HG02884 (cell line): Measurements from ENCODE around the gene NPDC1.

Experiments used
- ATAC-seq: cut with Tn5 transposase; IDR thresholded peaks from one replicate; pipeline ENCODE4 v1.9.1; 2021; ENCODE audit warnings: mild to moderate bottlenecking, moderate library complexity; ENCODE audit not compliant: unreplicated experiment

NPDC1 gene

DNA sequence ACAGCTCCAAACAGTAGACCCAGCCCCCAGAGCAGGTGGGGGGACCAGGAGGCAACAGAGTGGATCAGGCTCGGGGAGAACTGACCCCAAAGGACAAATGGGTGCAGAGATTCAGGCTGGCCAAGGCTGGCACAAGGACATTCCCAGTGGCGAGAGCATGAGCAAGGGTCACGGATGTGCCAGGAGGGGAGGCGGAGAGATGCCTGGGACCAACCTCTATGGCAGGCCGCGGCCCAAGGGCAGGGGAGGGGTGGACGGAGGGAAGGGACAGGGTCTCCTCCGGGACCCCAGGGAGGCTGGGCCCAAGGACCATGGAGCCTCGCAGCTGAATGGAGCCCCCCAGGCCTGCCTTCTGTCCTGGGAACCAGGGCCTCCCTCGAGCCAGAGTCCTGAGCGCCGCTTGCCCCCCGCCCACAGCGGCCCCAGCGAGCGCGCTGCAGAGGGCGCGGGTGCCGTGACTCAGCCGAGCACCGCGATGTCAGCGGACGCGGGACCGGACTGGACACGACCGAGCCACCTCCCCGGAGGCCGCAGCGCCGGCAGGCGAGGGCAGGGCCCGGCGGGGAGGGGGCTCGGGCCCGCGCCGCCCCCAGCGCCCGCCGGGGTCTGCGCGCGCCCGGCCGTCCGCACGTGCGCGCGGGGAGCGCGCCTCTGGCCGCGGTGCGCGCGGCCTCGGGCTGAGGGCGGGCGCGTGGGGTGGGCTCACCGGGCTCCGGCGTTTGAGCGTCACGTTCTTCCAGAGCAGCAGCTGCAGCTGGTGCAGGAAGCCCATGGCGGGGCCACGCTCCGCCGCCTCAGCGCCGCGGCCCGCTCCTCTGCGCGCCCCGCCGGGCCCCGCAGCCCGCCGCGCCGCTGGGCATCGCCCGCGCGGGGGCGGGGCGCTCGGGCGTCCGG lies 18.4 kb downstream of the NPDC1 start, which contains the start of gene ABCA2:
Gene ABCA2, minus strand, starts transcription at position 869 of the 894 bp plus-strand sequence. Its CDS starts 97 bp downstream, at position 772.
- ATAC-seq, result no peak

- ATAC-seq, result no peak
These were observed 19.1 kb downstream of the NPDC1 start for GRCh38 chr9:137026828-137027227.

DNA sequence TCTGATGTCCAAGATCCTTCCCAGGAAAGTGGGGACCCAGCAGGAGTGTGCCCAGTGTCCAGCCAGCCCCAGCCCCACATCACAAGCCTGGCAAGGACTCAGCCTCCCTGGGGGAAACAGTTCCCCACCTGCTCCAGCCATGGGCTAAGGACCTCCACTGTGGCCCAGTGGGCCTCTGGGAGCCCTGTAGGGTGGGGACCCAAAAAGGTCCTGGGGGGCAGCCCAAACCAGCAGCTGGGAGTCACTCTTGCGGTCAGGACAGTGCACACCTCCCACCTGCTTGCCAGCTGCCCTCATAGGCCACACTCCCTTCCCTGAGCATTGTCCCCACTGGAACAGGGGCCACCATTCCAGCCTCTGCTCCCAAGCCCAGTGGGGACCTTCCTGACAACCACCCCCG lies 19.6 kb downstream of the NPDC1 start:
- no peak for ATAC-seq

DNA sequence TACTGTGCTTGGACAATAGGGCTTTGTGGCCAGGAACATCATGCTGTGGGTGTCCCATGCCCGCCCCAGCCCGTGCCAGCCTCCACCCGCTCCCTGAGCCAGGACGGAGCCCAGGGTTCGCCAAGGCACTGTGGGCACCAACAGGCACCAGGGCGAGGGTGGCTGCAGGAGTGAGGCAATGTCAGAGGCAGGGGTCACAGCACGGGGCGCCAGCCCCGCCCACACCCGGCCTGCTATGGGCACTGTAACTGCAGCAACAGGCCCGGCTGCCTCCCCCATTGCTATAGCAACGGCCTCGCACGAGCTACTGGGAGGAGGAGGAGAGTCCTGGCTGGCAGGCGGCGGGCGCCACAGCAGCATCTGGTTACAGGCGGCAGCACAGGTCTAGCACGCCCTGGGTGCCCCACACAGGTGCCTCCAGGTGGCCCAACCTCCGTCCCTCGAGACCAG lies 20.4 kb downstream of the NPDC1 start:
- no peak for ATAC-seq

DNA sequence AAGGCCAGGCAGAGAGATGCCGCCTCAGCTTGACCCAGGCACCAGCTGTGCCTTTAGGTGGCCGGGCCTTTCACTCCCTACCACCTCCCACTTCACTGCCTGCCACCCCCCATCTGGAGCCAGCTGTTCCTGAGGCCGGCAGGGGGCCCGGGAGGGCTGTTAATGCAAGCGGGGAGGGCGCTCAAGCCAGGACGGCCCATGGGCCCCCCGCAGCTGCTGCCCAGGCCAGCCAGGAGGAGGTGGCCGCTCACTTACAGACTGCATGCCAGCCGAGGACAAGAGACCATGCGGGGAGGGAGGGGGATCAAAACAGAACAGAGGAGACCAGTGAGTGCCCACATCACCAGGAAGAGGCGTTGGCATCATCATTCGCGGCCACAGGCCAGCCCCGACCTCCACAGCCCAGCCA lies 22.4 kb downstream of the NPDC1 start:
- no peak for ATAC-seq

- no peak for ATAC-seq
These were observed 22.8 kb downstream of the NPDC1 start for GRCh38 chr9:137023157-137023556.

DNA sequence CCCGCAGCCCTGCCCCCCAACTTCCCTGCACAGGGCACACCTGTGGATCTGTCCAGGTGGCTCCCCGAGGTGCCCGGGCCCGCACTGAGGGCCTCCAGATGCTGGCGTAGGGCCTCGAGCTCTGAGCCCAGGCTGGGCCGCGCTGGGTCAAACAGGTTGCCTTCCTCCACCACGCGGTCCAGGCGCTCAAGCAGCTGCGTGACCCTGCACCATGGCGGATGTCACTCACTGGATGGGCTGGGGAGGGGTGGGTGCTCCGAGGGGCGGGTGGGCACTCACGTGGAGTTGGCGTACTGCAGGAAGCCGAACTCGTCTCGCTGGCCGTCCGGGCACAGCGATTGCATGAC lies 23.3 kb downstream of the NPDC1 start:
- ATAC-seq, result no peak

DNA sequence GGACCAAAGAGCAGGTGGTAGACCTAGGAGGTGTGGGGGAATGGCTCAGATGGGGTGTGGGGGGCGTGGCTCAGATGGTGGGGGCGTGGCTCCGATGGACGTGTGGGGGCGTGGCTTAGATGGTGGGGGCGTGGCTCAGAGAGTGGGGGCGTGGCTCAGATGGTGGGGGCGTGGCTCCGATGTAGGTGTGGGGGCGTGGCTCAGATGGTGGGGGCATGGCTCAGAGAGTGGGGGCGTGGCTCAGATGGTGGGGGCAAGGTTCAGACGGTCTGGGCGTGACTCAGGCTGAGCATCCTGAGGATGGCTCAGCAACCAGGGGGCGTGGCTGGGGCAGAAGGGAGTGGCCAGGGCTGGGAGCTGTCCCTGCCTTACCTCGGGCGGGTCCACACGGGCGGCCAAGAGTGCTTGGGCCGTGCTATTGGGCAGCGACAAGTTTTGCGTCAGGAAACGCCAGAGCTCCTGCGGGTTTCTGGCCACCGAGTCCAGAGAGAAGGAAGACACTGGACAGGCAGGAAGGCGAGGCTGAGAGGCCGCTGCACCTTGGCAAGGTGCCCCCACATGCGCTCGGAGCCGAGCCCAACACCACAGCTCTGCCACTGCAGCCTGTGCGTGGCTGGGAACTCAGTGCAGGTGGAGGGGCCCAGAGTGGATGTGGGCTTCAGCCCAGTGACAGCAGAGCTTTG lies 23.9 kb downstream of the NPDC1 start:
- ATAC-seq, result no peak

- no peak for ATAC-seq
These were observed 24.4 kb downstream of the NPDC1 start for GRCh38 chr9:137021568-137021978.

DNA sequence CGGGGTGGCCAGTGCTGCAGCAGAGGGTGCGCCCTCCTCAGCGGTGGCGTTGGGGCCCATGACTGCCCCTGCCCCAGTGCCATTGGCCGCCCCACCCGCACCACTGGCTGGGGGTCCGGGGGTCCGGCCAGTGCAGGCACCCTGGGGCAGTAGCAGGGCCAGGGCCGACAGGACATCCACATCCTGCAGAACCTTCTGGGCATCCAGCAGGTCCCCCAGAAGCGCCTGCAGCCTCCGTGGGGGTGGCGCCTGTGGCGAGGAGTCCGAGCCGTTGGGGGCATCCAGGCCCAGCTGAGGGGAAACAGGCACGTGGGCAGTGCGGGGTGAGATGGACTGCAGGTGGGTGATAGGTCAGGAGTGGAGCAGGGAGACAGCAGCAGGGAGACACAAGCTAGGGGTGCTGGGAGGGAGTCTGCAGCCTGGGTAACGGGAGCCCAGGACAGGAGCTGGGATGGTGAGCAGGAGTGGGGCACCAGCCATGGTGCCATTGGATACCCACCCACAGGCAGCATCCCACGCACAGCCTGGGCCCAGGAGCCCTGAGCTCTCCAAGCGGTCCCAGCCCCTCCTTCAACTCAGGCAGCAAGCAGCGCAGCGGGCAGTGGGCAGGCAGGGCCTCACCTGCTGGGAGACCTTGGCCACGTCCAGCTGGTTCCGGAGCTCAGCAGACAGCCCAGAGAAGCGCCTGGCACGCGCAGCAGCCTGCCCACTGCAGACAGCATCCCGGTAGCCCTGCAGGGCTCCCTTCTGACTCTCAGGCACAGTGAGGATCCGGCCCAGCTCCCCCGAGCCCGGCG lies 25.0 kb downstream of the NPDC1 start:
- ATAC-seq, result no peak

DNA sequence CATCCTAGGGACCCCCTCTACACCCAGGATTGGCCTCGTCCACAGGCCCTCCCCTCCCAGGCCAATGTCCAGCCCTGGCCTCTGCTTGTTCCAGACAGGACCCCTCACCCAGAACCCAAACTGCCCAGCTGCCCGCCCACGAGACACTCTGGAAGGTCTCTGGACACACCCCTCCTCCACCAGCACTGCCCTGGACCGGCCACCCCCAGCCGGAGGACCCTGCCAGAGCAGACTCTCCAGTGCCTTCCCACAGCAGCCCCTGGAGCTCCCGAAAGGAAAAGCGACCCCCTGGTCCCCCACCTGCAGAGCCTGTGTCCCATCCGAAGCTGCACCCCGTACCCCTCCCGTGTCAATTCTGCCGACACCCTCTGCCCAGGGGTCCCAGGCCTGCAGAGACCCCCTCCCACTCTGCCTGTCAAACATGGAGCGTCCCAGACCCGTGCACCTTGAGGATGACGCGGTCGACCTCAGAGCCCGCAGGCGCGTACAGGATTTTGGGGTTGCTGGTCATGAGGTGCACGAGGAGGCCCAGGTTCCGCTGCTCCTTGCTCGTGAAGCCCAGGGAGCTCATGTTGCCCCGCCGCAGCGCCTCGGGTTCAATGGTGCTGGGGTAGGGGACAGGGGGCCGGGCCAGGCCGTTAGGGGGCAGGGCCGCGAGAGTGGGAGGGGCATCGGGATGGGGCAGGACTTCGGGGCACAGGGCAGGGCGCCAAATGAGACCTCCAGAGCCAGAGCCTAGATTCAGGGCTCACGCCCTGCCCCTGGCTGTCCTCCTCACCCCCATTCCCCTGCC lies 25.9 kb downstream of the NPDC1 start:
- ATAC-seq, result no peak

DNA sequence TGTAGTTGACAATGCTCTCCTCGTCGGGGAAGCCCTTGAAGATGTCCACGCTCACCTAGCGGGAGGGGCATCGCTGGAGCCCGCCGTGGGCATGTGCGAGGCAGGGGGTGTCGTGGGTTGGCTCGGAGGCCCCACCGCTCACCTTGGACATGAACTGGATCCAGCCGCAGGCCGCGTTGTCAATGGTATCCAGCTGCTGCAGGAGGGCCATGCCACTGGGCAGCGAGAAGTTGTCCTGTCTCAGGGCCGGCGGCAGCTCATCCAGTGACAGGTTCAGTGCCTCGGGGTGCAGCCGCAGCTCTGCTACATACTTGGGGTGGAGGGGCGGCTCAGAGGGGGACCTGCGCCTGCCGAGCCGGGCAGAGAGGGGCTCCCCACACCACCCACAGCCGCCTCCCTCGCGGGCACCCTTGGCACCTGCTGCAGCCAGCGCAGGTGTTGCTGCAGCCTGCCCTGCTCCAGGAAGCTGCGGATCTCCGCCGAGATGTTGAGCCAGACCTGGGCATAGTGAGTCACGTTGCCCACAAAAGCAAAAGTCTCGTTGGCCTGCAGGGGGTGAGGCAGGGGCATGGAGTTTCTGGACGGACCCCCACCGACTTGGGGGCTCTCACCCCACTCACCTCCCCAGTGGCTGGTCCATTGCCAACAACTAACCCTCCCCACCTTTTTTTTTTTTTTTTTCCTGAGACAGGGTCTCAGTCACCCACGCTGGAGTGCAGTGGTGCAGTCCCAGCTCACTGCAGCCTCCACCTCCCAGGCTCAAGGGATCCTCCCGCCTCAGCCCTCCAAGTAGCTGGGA lies 27.0 kb downstream of the NPDC1 start:
- ATAC-seq, result no peak

DNA sequence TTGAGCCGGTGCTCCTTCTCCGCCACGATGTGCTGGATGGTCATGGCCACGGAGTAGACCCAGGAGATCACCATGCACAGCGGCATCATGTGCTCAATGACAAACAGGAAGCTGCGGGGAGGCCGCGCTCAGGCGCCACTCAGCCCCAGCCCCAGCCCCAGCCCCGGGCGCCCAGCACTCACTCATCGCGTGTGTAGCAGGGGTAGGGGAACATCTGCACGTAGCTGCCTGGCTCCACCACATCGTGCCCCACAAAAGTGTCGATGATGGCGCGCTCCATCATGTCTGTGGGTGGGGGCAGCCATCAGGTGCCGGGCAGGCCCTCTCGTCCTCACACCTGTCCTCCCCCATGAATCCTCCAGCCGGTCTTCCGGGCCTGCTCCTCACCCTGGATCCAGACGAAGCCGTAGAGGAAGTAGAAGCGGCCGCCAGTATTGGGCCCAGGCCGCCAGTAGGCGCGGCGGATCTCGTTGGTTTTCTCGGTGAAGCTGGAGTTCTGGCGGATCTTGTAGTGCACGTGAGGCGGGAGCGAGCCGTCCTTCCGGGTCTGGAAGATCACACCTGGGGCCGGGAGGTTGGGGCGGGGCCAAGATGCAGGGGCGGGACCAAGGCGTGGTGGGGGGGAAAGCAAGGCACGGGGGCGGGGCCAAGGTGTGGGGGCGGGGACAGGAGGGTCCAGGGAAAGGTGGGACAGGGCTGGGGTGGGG lies 28.0 kb downstream of the NPDC1 start:
- no peak for ATAC-seq

GRCh38 chr9:137017071-137017470 lies 28.9 kb downstream of the NPDC1 start:
- ATAC-seq, result no peak

DNA sequence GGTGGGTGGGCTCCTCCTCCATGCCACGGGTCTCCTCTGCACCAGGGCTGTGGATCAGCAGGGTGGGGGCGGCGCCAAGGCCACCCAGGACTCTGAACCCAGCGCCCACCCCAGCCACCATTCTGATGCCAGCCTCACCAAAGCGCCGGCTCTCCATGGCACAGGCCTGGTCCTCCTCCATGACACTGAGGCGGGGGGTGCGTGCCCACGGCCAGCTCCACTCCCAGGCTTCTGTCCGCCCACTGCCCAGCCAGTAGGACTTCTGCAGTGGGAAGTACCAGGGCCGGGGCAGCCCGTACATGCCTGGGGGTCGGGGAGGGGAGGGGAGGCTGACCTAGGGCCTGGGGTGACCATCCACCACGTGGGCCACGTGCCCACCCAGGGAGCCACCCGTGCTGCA lies 29.5 kb downstream of the NPDC1 start:
- ATAC-seq, result no peak

GRCh38 chr9:137015976-137016375 lies 30.0 kb downstream of the NPDC1 start:
- ATAC-seq, result no peak

GRCh38 chr9:137015540-137015930 lies 30.4 kb downstream of the NPDC1 start:
- ATAC-seq, result no peak

DNA sequence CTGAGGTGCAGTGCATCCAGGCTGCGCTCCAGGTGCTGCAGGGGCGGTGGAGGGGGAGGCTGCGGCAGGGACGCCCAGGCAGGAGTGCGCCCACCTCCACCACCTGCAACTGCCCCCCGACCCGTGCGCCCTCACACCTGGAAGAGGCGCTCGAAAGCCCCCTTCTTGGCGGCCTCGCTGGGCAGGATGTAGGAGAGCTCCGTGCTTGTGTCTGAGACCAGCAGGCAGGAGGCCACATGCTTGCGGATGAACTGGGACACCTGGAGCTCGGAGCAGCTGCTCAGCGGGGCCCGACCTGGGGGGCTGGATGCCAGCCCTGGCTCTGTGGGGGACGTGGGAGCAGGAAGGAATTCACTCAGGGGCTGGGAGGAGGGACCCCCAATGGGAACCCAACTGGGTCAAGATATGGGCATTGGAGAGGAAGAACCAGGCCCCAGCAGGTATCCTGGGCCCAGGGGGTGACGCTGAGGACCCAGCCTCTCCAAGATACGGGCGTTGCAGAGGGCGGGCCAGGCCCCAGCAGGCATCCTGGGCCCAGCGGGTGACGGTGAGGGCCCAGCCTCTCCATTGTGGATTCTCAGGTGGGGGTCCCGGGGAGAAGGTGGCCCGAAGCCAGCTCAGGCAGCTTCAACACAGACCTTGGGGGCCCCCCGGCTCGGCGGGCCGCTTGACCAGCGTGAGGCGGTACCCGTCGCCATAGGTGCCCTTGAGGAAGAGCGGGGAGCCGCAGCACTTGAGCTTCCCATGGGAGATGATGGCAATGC lies 31.0 kb downstream of the NPDC1 start:
- ATAC-seq, result no peak
